Effector memory CD8-positive, alpha-beta T cell (primary cell): Measurements from ENCODE around the gene CDH8.

ENCODE experiments used
- ATAC-seq: fragments of 150-1000 bp; cut with Tn5 transposase; replicated peaks from 2 replicates; pipeline ENCODE4 v1.10.0; 2021; ENCODE audit warnings: mild to moderate bottlenecking, moderate library complexity
- DNase-seq, 3 experiments: peaks; one replicate each; pipeline ENCODE4 v3.0.0; 2021
- H3K27ac Mint-ChIP-seq, 2 donors: one replicate each; pipeline ENCODE4 v1.8.0; 2022; ENCODE audit warnings: mild to moderate bottlenecking in 2 of 2, mixed read lengths in 2 of 2, moderate library complexity in 2 of 2
- H3K27me3 Mint-ChIP-seq, 2 donors: one replicate each; pipeline ENCODE4 v1.8.0; 2022; ENCODE audit warnings: mixed read lengths in 2 of 2
- H3K36me3 Mint-ChIP-seq: one replicate; pipeline ENCODE4 v1.8.0; 2022; ENCODE audit warnings: mild to moderate bottlenecking, moderate library complexity, mixed read lengths; ENCODE audit not compliant: insufficient read depth
- H3K4me1 Mint-ChIP-seq, 2 donors: one replicate each; pipeline ENCODE4 v1.8.0; 2022; ENCODE audit warnings: low read depth in 2 of 2, mixed read lengths in 2 of 2
- H3K4me3 Mint-ChIP-seq, 2 donors: one replicate each; pipeline ENCODE4 v1.8.0; 2022; ENCODE audit warnings: mild to moderate bottlenecking in 2 of 2, mixed read lengths in 2 of 2, moderate library complexity in 2 of 2
- H3K9me3 Mint-ChIP-seq, 2 donors: one replicate each; pipeline ENCODE4 v1.8.0; 2022; ENCODE audit warnings: mixed read lengths in 2 of 2

The CDH8 gene

GRCh38 chr16:62050793-62051192, 14.6 kb upstream of the CDH8 start:
- Mint-ChIP-seq H3K36me3 (no peaks in the 10 kb centered on the region), H3K27me3 (no peaks in the 10 kb centered on the region), H3K9me3 (peaks cover 6 to 20% of the 10 kb centered on the region in 2 donors), H3K27ac (no peak overlapping the region), H3K4me1 (no peaks in the 10 kb centered on the region), H3K4me3 (no peak overlapping the region)
- DNase-seq = no peak
- ATAC-seq = no peak

- ATAC-seq (no peak), DNase-seq (no peak)
- no peak overlapping the region for H3K27ac Mint-ChIP-seq
- H3K36me3 Mint-ChIP-seq = no peaks in the 10 kb centered on the region
- no peak overlapping the region for H3K4me3 Mint-ChIP-seq
- H3K9me3 Mint-ChIP-seq = peaks cover 0 to 2% of the 10 kb centered on the region in 2 donors
- no peaks in the 10 kb centered on the region for H3K27me3 Mint-ChIP-seq
- no peaks in the 10 kb centered on the region for H3K4me1 Mint-ChIP-seq
These were observed 10.6 kb upstream of the CDH8 start for GRCh38 chr16:62046801-62047200.

GRCh38 chr16:62041401-62041800, 5.2 kb upstream of the CDH8 start:
- Mint-ChIP-seq H3K36me3 (no peaks in the 10 kb centered on the region), H3K27me3 (no peaks in the 10 kb centered on the region), H3K27ac (no peak overlapping the region), H3K9me3 (peaks cover 9 to 10% of the 10 kb centered on the region in 2 donors), H3K4me1 (no peaks in the 10 kb centered on the region), H3K4me3 (no peak overlapping the region)
- DNase-seq = no peak
- no peak for ATAC-seq

GRCh38 chr16:62038646-62039045, 2.4 kb upstream of the CDH8 start:
- Mint-ChIP-seq H3K4me1 (peaks cover 0 to 2% of the 10 kb centered on the region in 2 donors), H3K27ac (no peak overlapping the region), H3K36me3 (no peaks in the 10 kb centered on the region), H3K4me3 (no peak overlapping the region), H3K27me3 (peaks cover 0 to 9% of the 10 kb centered on the region in 2 donors), H3K9me3 (peaks cover 9 to 10% of the 10 kb centered on the region in 2 donors)
- no peak for DNase-seq
- ATAC-seq = no peak

- H3K4me1 Mint-ChIP-seq = peaks cover 0 to 2% of the 10 kb centered on the region in 2 donors
- no peaks in the 10 kb centered on the region for H3K36me3 Mint-ChIP-seq
- H3K27me3 Mint-ChIP-seq = peaks cover 0 to 9% of the 10 kb centered on the region in 2 donors
- ATAC-seq (no peak), DNase-seq (no peak)
- H3K4me3 Mint-ChIP-seq = no peak overlapping the region
- H3K27ac Mint-ChIP-seq = no peak overlapping the region
- peaks cover 9 to 10% of the 10 kb centered on the region in 2 donors for H3K9me3 Mint-ChIP-seq
These were observed 2.0 kb upstream of the CDH8 start for GRCh38 chr16:62038225-62038624.

- Mint-ChIP-seq H3K36me3 (no peaks in the 10 kb centered on the region), H3K27me3 (peaks cover 0 to 9% of the 10 kb centered on the region in 2 donors), H3K4me3 (no peak overlapping the region), H3K9me3 (peaks cover 9 to 13% of the 10 kb centered on the region in 2 donors), H3K4me1 (peaks cover 0 to 2% of the 10 kb centered on the region in 2 donors), H3K27ac (no peak overlapping the region)
- no peak for ATAC-seq
- DNase-seq = no peak
These were observed 531 bp upstream of the CDH8 start for GRCh38 chr16:62036802-62037135.

GRCh38 chr16:62035115-62036092, 834 bp downstream of the CDH8 start:
- H3K36me3 Mint-ChIP-seq = no peaks in the 10 kb centered on the region
- no peak overlapping the region for H3K4me3 Mint-ChIP-seq
- DNase-seq (no peak), ATAC-seq (no peak)
- H3K27me3 Mint-ChIP-seq = peaks cover 0 to 9% of the 10 kb centered on the region in 2 donors
- H3K27ac Mint-ChIP-seq = no peak overlapping the region
- peaks cover 0 to 2% of the 10 kb centered on the region in 2 donors for H3K4me1 Mint-ChIP-seq
- H3K9me3 Mint-ChIP-seq = peaks cover 9 to 10% of the 10 kb centered on the region in 2 donors

- DNase-seq = no peak
- no peak overlapping the region for H3K27ac Mint-ChIP-seq
- peaks cover 0 to 2% of the 10 kb centered on the region in 2 donors for H3K4me1 Mint-ChIP-seq
- no peak overlapping the region for H3K4me3 Mint-ChIP-seq
- peaks cover 0 to 9% of the 10 kb centered on the region in 2 donors for H3K27me3 Mint-ChIP-seq
- no peaks in the 10 kb centered on the region for H3K36me3 Mint-ChIP-seq
- peaks cover 9 to 10% of the 10 kb centered on the region in 2 donors for H3K9me3 Mint-ChIP-seq
- ATAC-seq = no peak
These were observed 1.8 kb downstream of the CDH8 start for GRCh38 chr16:62034231-62035114.

- no peak overlapping the region for H3K4me3 Mint-ChIP-seq
- DNase-seq (no peak), ATAC-seq (no peak)
- no peaks in the 10 kb centered on the region for H3K36me3 Mint-ChIP-seq
- no peak overlapping the region for H3K27ac Mint-ChIP-seq
- H3K4me1 Mint-ChIP-seq = peaks cover 0 to 2% of the 10 kb centered on the region in 2 donors
- H3K27me3 Mint-ChIP-seq = peaks cover 0 to 9% of the 10 kb centered on the region in 2 donors
- peaks cover 8 to 10% of the 10 kb centered on the region in 2 donors for H3K9me3 Mint-ChIP-seq
These were observed 3.2 kb downstream of the CDH8 start for GRCh38 chr16:62033065-62033464.

GRCh38 chr16:62029947-62030346, 6.3 kb downstream of the CDH8 start:
- no peaks in the 10 kb centered on the region for H3K36me3 Mint-ChIP-seq
- H3K4me3 Mint-ChIP-seq = no peak overlapping the region
- no peak overlapping the region for H3K27ac Mint-ChIP-seq
- no peak for ATAC-seq
- peaks cover 0 to 2% of the 10 kb centered on the region in 2 donors for H3K4me1 Mint-ChIP-seq
- DNase-seq = no peak
- peaks cover 7 to 9% of the 10 kb centered on the region in 2 donors for H3K9me3 Mint-ChIP-seq
- peaks cover 0 to 6% of the 10 kb centered on the region in 2 donors for H3K27me3 Mint-ChIP-seq

- ATAC-seq (no peak), DNase-seq (no peak)
- Mint-ChIP-seq H3K27ac (no peak overlapping the region), H3K4me3 (no peak overlapping the region), H3K27me3 (no peaks in the 10 kb centered on the region), H3K4me1 (no peaks in the 10 kb centered on the region), H3K9me3 (peaks cover 0 to 9% of the 10 kb centered on the region in 2 donors), H3K36me3 (no peaks in the 10 kb centered on the region)
These were observed 13.6 kb downstream of the CDH8 start for GRCh38 chr16:62022688-62023087.

- no peaks in the 10 kb centered on the region for H3K36me3 Mint-ChIP-seq
- H3K27me3 Mint-ChIP-seq = no peaks in the 10 kb centered on the region
- DNase-seq (no peak), ATAC-seq (no peak)
- no peak overlapping the region for H3K27ac Mint-ChIP-seq
- no peak overlapping the region for H3K4me3 Mint-ChIP-seq
- H3K4me1 Mint-ChIP-seq = no peaks in the 10 kb centered on the region
- peaks cover 0 to 12% of the 10 kb centered on the region in 2 donors for H3K9me3 Mint-ChIP-seq
These were observed 15.1 kb downstream of the CDH8 start for GRCh38 chr16:62021161-62021581.

GRCh38 chr16:62020681-62021080, 15.6 kb downstream of the CDH8 start:
- Mint-ChIP-seq H3K27me3 (no peaks in the 10 kb centered on the region), H3K4me3 (no peak overlapping the region), H3K36me3 (no peaks in the 10 kb centered on the region), H3K27ac (no peak overlapping the region), H3K9me3 (peaks cover 0 to 16% of the 10 kb centered on the region in 2 donors), H3K4me1 (no peaks in the 10 kb centered on the region)
- no peak for ATAC-seq
- DNase-seq = no peak
